Omental fat pad (tissue), 4 donors: ENCODE measurements around the gene PTPRD. TPM values are rescaled to one million over a fixed set of nuclear protein-coding genes. Genes with fewer than 3 reads are reported as not detected.

ENCODE experiments used
- ATAC-seq: fragments of 150-250 bp; one replicate; pipeline ENCODE4 v1.9.1; 2016; ENCODE audit warnings: mild to moderate bottlenecking, moderate library complexity; ENCODE audit not compliant: low FRiP score
- DNase-seq: peaks from one replicate; pipeline ENCODE4 v3.0.0-alpha.2; 2019; ENCODE audit warnings: low spot score
- total RNA-seq, 4 donors: library from RNA; depleted of rRNA; stranded (reverse); fragments of >200 nt; gene quantifications; one replicate each; pipeline ENCODE4 v1.1.0, GENCODE V29; 2016
- TF ChIP-seq, protein P1 (sequence below), 3 donors: fragments of 450-650 bp; IDR thresholded peaks; one replicate each; pipeline ENCODE4 v1.5.1; 2016 to 2017; ENCODE audit warnings: antibody characterized with exemption in 3 of 3, mild to moderate bottlenecking in 3 of 3, moderate library complexity in 2 of 3

The PTPRD gene
- total RNA-seq = 10 to 100 TPM in 2 of 4 donors, 1 to 10 TPM in 2; 3.5 to 34.2 (median 11.2) TPM

DNA sequence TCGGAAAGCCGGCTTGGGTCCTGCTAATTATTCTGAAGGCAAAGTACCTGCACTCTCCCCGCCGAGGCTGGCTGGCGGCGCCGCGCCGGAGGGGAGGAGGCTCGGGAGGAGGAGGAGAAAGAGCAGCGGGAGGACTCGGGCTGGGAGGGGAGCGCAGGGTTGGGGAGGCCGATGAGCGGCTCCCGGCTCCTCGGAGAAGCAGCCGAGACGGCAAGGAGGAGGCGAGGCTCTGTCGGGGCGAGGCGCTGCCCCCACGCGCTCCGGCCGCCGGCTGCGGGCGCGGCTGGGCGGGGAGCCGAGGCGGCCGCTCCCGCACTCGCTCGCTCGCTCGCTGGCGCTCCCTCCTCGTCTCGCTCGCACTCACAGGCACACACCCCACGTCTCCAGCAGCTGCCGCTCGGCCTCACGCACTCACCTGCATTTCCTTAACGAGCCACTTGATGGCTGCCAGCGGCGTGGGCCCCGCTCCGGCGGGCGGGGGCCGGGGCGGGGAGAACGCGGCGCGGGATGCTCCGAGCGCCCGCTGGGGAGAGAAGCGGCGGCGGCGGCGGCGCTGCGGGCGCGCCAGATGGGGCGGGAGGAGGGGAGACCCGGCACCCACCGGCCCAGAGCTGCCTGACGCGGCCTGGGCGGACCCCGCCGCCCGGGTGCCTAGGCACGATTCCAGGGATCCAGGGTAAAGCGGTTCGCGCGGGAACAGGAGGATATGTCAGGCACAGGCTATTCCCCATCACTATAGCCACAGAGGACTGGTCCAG is at the start of gene PTPRD:
Gene PTPRD, minus strand, starts transcription at position 362 of the 758 bp plus-strand sequence.
- DNase-seq (no peak), ATAC-seq (peak; percentile 78)
- TF ChIP-seq, protein P1, sequence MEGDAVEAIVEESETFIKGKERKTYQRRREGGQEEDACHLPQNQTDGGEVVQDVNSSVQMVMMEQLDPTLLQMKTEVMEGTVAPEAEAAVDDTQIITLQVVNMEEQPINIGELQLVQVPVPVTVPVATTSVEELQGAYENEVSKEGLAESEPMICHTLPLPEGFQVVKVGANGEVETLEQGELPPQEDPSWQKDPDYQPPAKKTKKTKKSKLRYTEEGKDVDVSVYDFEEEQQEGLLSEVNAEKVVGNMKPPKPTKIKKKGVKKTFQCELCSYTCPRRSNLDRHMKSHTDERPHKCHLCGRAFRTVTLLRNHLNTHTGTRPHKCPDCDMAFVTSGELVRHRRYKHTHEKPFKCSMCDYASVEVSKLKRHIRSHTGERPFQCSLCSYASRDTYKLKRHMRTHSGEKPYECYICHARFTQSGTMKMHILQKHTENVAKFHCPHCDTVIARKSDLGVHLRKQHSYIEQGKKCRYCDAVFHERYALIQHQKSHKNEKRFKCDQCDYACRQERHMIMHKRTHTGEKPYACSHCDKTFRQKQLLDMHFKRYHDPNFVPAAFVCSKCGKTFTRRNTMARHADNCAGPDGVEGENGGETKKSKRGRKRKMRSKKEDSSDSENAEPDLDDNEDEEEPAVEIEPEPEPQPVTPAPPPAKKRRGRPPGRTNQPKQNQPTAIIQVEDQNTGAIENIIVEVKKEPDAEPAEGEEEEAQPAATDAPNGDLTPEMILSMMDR (IDR thresholded peaks at IDR 0.05) = no peak

DNA sequence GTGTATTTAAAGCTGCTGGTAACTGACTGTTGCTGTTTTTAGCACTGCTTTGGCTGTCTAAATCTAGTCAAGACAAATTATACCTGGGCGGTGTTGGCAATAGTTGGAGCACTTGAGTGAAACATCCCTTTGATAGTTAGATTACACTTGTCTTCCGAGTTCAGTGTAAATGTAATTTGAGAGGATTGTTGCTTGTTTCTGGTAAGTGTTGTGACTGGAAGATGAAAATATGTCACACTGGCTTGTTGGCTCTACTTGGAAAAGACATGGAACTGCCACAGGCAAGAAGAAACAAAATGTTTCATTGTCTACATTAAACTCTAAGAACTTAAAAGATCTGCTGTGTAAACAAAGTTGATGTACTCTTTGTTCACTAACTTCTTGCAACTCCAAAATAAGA is 49.2 kb upstream of the PTPRD start:
- no peak for ATAC-seq
- TF ChIP-seq, protein P1 (IDR thresholded peaks at IDR 0.05) = no peak
- no peak for DNase-seq

DNA sequence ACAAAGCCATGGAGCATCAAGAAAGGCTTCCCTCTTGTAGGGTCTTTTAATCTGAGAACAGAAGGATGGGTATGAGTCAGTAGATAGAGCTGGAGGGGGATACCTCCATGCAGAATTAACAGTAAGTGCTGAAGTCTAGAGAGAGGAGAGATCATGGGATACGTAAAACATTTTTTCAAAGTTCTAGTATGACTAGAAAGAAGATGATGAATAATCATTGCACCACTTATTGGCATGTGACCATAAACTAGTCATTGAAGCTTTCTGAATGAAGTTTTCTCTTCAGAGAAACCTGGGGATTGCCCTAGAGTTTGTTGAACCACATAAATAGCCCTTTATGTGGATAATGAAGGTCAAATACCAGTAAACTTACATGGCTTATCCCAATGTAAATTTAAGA is 48.6 kb upstream of the PTPRD start:
- TF ChIP-seq, protein P1 (IDR thresholded peaks at IDR 0.05) = no peak
- ATAC-seq = no peak
- no peak for DNase-seq

DNA sequence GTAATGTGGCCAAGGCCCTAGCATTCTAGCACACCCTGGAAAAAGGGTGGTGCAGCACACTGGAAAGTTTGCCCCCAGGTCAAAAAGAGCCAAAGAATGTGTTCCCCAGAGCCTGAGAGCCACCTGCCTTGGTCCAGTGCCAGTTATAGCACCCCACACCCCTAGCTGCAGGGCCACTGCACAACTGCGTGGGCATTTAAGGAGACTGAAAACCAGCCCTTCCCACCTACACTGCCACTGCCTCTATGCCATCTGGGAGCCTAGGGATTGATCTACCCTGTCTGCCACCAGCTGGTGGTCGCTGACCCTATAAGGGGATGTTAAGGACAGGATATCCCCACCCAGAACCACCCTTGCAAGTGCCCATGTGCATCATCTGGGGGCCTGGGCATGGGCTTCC is 38.2 kb upstream of the PTPRD start:
- no peak for DNase-seq

DNA sequence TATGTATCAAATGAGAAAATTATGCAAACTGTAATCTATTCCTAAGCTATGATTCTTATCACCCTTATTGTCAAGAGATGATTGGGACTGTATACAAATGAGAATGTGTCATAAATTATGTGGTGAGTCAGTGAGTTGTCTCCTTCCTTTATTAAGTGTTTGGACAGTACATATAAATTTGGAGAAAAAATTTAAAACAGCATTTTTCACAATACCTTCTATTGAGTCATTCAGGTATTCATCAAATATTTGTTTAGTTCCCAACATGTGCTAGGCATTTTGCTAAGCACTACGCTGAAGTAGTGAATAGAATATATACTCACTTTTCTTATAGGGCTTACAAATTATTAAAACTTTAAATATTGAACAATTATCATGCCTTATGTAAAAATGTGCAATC is 36.3 kb upstream of the PTPRD start:
- TF ChIP-seq, protein P1 (IDR thresholded peaks at IDR 0.05) = no peak
- DNase-seq = no peak

More for the DNA sequence above, 38.2 kb upstream of the PTPRD start:
- ATAC-seq = no peak
- TF ChIP-seq, protein P1 (IDR thresholded peaks at IDR 0.05) = no peak

DNA sequence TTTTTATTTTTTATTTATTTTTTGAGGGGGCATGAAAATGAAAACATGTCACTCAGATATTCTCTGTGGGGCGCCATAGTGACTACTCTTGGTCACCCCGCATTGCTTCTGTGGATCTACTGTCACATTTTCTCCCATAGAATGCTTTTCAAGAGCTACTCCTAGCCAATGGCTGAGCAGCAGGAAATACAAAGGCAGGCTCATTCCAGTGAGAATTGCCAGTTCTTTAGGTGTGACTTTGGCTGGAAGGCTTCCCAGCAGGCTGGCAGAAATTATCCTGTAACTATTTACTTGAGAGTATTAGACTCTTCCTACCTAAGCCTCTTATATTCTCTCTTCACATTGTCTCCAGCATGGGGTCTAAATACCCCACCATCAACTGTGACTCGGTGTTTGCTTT is 21.0 kb upstream of the PTPRD start:
- no peak for ATAC-seq
- TF ChIP-seq, protein P1 (IDR thresholded peaks at IDR 0.05) = no peak
- DNase-seq = no peak

More for the DNA sequence above, 36.3 kb upstream of the PTPRD start:
- ATAC-seq = no peak

DNA sequence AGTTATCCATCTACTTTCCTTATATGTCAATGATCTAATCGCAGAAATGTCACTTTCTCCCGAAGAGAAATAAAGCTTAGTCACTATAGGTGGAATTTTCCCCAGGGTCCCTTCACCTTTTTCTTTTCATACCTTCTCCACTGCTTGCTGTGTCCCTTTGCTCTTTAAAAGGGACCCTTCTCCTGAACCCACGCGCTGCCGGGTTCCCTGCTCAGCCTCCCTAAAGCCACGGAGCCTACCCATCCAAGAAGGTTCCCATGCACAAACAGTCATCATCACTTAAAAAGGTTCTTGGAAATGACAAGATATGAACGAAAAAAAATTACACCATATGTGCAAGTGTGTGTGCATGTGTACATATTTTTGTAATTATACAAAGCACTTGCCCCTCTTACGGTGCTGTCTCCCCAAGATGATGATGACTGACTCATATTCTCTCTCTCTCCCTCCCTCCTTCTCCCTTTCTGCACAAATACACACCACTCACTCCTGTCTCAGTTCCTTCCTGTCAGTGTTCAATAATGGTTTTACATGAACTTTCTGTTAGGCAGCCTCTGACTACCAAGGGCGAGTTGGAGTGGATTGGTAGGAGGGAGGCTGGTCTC is 1.5 kb upstream of the PTPRD start:
- ATAC-seq (no peak), DNase-seq (no peak)
- TF ChIP-seq, protein P1 (IDR thresholded peaks at IDR 0.05) = no peak
